HepG2 (cell line): ENCODE results near the gene DYNC2H1. TPM values are rescaled to one million over a fixed set of nuclear protein-coding genes. Genes with fewer than 3 reads are reported as not detected.
A peak's percentile ranks its signal among the peaks of the same experiment; 100 is the strongest.

Source experiments
- ATAC-seq: fragments of 200-7000 bp; cut with Tn5 transposase; 3 replicates; pipeline ENCODE4 v1.9.1; 2020; ENCODE audit warnings: mild to moderate bottlenecking, moderate library complexity
- BruUV-seq: library from RNA; stranded (reverse); fragments of 400-500 nt; replicated peaks from 2 replicates; lab custom pipeline; 2021; lab: Mats Ljungman, UMichigan
- CTCF ChIA-PET: fragments of 300-600 bp; formaldehyde crosslinking; extraction: SDS; loops from one replicate; lab custom pipeline; 2021; ENCODE audit warnings: low total read pairs, inconsistent platforms, low intra/inter-chr PET ratio; lab: Yijun Ruan, JAX
- POLR2A ChIA-PET: fragments of 350-600 bp; sonication (Branson Sonifier 250); formaldehyde crosslinking; loops from one replicate; lab custom pipeline; 2020; ENCODE audit warnings: antibody characterized with exemption, inconsistent platforms; lab: Yijun Ruan, JAX
- DNase-seq: peaks from one replicate; pipeline ENCODE4 v3.0.0-alpha.2; 2015; ENCODE audit warnings: low spot score
- FAIRE-seq: peaks from 3 replicates; lab custom pipeline; 2011; peaks lifted over from hg19 to GRCh38; lab: Jason Lieb, UNC
- H2AFZ ChIP-seq: one replicate; pipeline ENCODE4 v1.6.1; 2011; ENCODE audit warnings: low read length, inconsistent platforms
- H3K27ac ChIP-seq: fragments of 300-600 bp; 3 replicates; pipeline ENCODE4 v1.8.0; 2011; ENCODE audit warnings: mixed run types, mild to moderate bottlenecking, mixed read lengths, low read length, inconsistent platforms; ENCODE audit not compliant: insufficient read depth; ENCODE audit errors: extremely low read length
- H3K27me3 ChIP-seq, 2 experiments: fragments of 200-600 bp in 1 of 2; 2 replicates in 1 of 2; 3 replicates in 1 of 2; pipeline versions ENCODE4 v1.6.0 to v1.8.0; 2011; ENCODE audit warnings: low read length in 2 of 2, mild to moderate bottlenecking in 2 of 2, moderate library complexity in 2 of 2, inconsistent platforms in 1 of 2; ENCODE audit not compliant: insufficient read depth in 2 of 2, control insufficient read depth in 1 of 2
- H3K36me3 ChIP-seq, 2 experiments: fragments of 200-600 bp in 1 of 2; replicated peaks in 1 of 2; 2 replicates in 1 of 2; 3 replicates in 1 of 2; pipeline versions ENCODE4 v1.5.1 to v1.8.0; 2011; ENCODE audit warnings: low read length in 2 of 2, inconsistent platforms in 1 of 2; ENCODE audit not compliant: insufficient read depth in 2 of 2, control insufficient read depth in 1 of 2
- H3K4me1 ChIP-seq: 2 replicates; pipeline ENCODE4 v1.5.1; 2012; ENCODE audit warnings: low read length, inconsistent platforms; ENCODE audit not compliant: insufficient read depth
- H3K4me2 ChIP-seq: 2 replicates; pipeline ENCODE4 v1.6.0; 2011; ENCODE audit warnings: low read depth, low read length, inconsistent platforms
- H3K4me3 ChIP-seq, 3 experiments: fragments of 200-600 bp in 1 of 3; sonication (generic), shearing (Covaris generic) in 1 of 3; replicated peaks in 1 of 3; 2 replicates each; pipeline ENCODE4 v1.5.1; 2011 to 2016; ENCODE audit warnings: low read length in 3 of 3, inconsistent platforms in 2 of 3, low read depth in 2 of 3, mild to moderate bottlenecking in 2 of 3, control low read depth in 1 of 3, mixed read lengths in 1 of 3; ENCODE audit not compliant: insufficient read depth in 1 of 3
- H3K79me2 ChIP-seq: one replicate; pipeline ENCODE4 v1.6.1; 2011; ENCODE audit warnings: low read length, inconsistent platforms; ENCODE audit not compliant: insufficient read depth
- H3K9ac ChIP-seq: 2 replicates; pipeline ENCODE4 v1.6.0; 2011; ENCODE audit warnings: mild to moderate bottlenecking, low read depth, low read length, inconsistent platforms; ENCODE audit not compliant: insufficient read depth
- H3K9me3 ChIP-seq: 2 replicates; pipeline ENCODE4 v1.5.1; 2012; ENCODE audit warnings: mild to moderate bottlenecking, low read length
- H4K20me1 ChIP-seq: 2 replicates; pipeline ENCODE4 v1.6.0; 2011; ENCODE audit warnings: inconsistent platforms, mild to moderate bottlenecking, low read length, moderate library complexity; ENCODE audit not compliant: insufficient read depth
- DMAP1 ChIP-seq: IDR thresholded peaks from 2 replicates; pipeline ENCODE4 v1.6.1; 2016
- MAX ChIP-seq: IDR thresholded peaks from 2 replicates; pipeline ENCODE4 v1.6.1; 2012; ENCODE audit warnings: inconsistent platforms
- MTF1 ChIP-seq: sonication (generic); formaldehyde crosslinking; IDR thresholded peaks from 2 replicates; pipeline ENCODE4 v1.5.0; 2020; ENCODE audit warnings: missing genetic modification reagents
- MXI1 ChIP-seq: IDR thresholded peaks from 3 replicates; pipeline ENCODE4 v1.6.1; 2012; ENCODE audit warnings: low read depth, low read length, inconsistent platforms, borderline replicate concordance
- POLR2A ChIP-seq, 2 experiments: IDR thresholded peaks; 2 replicates each; pipeline ENCODE4 v1.6.1; 2011; ENCODE audit warnings: low read depth in 2 of 2, low read length in 2 of 2, mild to moderate bottlenecking in 1 of 2, moderate library complexity in 1 of 2; ENCODE audit not compliant: insufficient read depth in 1 of 2
- SNAPC5 ChIP-seq: sonication (generic); formaldehyde crosslinking; IDR thresholded peaks from 2 replicates; pipeline ENCODE4 v1.8.1; 2023; ENCODE audit warnings: mild to moderate bottlenecking, missing genetic modification reagents, borderline replicate concordance
- TBX2 ChIP-seq: sonication (generic); formaldehyde crosslinking; IDR thresholded peaks from 2 replicates; pipeline ENCODE4 v1.5.0; 2020; ENCODE audit warnings: missing genetic modification reagents, mild to moderate bottlenecking, borderline replicate concordance
- ZBTB20 ChIP-seq: sonication (generic); formaldehyde crosslinking; IDR thresholded peaks from 2 replicates; pipeline ENCODE4 v1.8.1; 2023; ENCODE audit warnings: missing genetic modification reagents, low read depth, mild to moderate bottlenecking, borderline replicate concordance
- ZC3H13 ChIP-seq: sonication (generic); formaldehyde crosslinking; IDR thresholded peaks from 2 replicates; pipeline ENCODE4 v1.8.1; 2023; ENCODE audit warnings: mild to moderate bottlenecking, missing genetic modification reagents, moderate library complexity
- ZFX ChIP-seq: sonication (generic); formaldehyde crosslinking; IDR thresholded peaks from 2 replicates; pipeline ENCODE4 v1.4.0; 2020; ENCODE audit warnings: mild to moderate bottlenecking, low read depth, missing genetic modification reagents, moderate library complexity
- ZIK1 ChIP-seq: sonication (generic); formaldehyde crosslinking; IDR thresholded peaks from 2 replicates; pipeline ENCODE4 v1.5.0; 2020; ENCODE audit warnings: mild to moderate bottlenecking, low read depth, missing genetic modification reagents, borderline replicate concordance
- ZNF333 ChIP-seq: sonication (generic); formaldehyde crosslinking; IDR thresholded peaks from 2 replicates; pipeline ENCODE4 v1.4.0; 2020; ENCODE audit warnings: mild to moderate bottlenecking, missing genetic modification reagents, borderline replicate concordance
- ZNF720 ChIP-seq: sonication (generic); formaldehyde crosslinking; IDR thresholded peaks from 2 replicates; pipeline ENCODE4 v1.4.0; 2020; ENCODE audit warnings: missing genetic modification reagents
- WGBS: methylation state at CpG from one replicate; pipeline ENCODE4 v1.1.6; 2017; ENCODE audit warnings: low lambda C conversion rate; 5-methylcytosine and 5-hydroxymethylcytosine counted together
- in situ Hi-C: cut with HindIII; loops from 2 replicates; pipeline ENCODE4 v1.10.0; 2017; ENCODE audit warnings: low pct_unique_long_range_greater_than_20kb; ENCODE audit not compliant: extremely low pct_ligation_motif_present
- intact Hi-C: fragments of 100-400 bp; cut with micrococcal nuclease; formaldehyde crosslinking; loops from one replicate; pipeline ENCODE4 v1.10.0; 2022; ENCODE audit not compliant: unreplicated experiment
- polyA plus RNA-seq, 8 experiments: library from polyadenylated mRNA; depleted of rRNA in 3 of 8; stranded (reverse) in 7 of 8; unstranded in 1 of 8; fragments of >200 nt; fragmentation: Illumina TruSeq in 4 of 8; extraction: Trizol in 4 of 8; gene quantifications; 2 replicates each; pipeline versions ENCODE4 v1.2.1 to v1.2.3, GENCODE V29; 2011 to 2016; ENCODE audit warnings: low read depth in 4 of 8, missing spikeins in 1 of 8, mixed read lengths in 1 of 8; ENCODE audit not compliant: insufficient read depth in 1 of 8
- total RNA-seq, 5 experiments: library from RNA; depleted of rRNA; stranded (reverse); fragments of >200 nt; fragmentation: Illumina TruSeq; extraction: Trizol; gene quantifications; 2 replicates each; pipeline ENCODE4 v1.2.3, GENCODE V29; 2016; ENCODE audit warnings: low read depth in 1 of 5
- TF ChIP-seq, protein P1 (sequence below): sonication (generic); formaldehyde crosslinking; IDR thresholded peaks from 2 replicates; pipeline ENCODE4 v1.8.1; 2023; ENCODE audit warnings: mild to moderate bottlenecking, missing genetic modification reagents
- TF ChIP-seq, protein P2 (sequence below): sonication (generic); formaldehyde crosslinking; IDR thresholded peaks from 2 replicates; pipeline ENCODE4 v1.5.1; 2020; ENCODE audit warnings: mild to moderate bottlenecking, missing genetic modification reagents

The DYNC2H1 gene
- total and polyA plus RNA-seq, 2 of the 13 experiments (the other 11 are each of a cell fraction or from before 2014, with no cell fraction given): 0.49 to 0.66 TPM

GRCh38 chr11:103091064-103091800, 18.0 kb upstream of the DYNC2H1 start:
- Histone ChIP-seq H3K4me1 (peaks cover 31% of the 10 kb centered on the region), H3K27ac (peak overlapping the region; percentile 84), H3K27me3 (no peaks in the 10 kb centered on the region; a peak in 1 of 5 replicates), H3K79me2 (peaks cover 38% of the 10 kb centered on the region), H4K20me1 (peaks cover 3% of the 10 kb centered on the region; the same call in 1 of the 2 replicates), H3K9me3 (no peaks in the 10 kb centered on the region), H2AFZ (peak overlapping the region; percentile 47), H3K4me3 (peak overlapping the region; percentile 83 to 91 (median 87)), H3K9ac (peak overlapping the region; percentile 85), H3K36me3 (peaks cover 2 to 7% of the 10 kb centered on the region in 2 experiments; a peak in 2 of 5 replicates), H3K4me2 (peak overlapping the region; percentile 90)
- 0% methylated on average over 9 of the region's 26 CpGs for WGBS
- DNase-seq: peak; percentile 32
- in situ Hi-C loops (no loop called here), intact Hi-C loops (no loop called here)
- no peak for FAIRE-seq
- ATAC-seq: peak; percentile 81
- POLR2A ChIA-PET: interaction anchor here (3.1 kb wide), 1 partner anchor 17 kb away, joined by 49 read pairs; the partner anchor contains the start of gene DYNC2H1
- BruUV-seq: no TSS peak
- CTCF ChIA-PET: no interaction called here
- peak; percentile 30; the same call in 1 of the 3 replicates for TF ChIP-seq MXI1
- TF ChIP-seq DMAP1 (CRISPR knock-in tag): 0 out of 2 replicates have a peak, but pooled peaks have one; percentile 13
- TF ChIP-seq SNAPC5 (CRISPR knock-in tag): 0 out of 2 replicates have a peak, but pooled peaks have one; percentile 44
- TF ChIP-seq ZBTB20: peak; percentile 31; the same call in 1 of the 2 replicates
- peak in 1 of 2 experiments; percentile 37; a peak in 1 of 4 replicates for TF ChIP-seq POLR2A (IDR thresholded peaks at IDR 0.05; ENCODE audit: insufficient read depth in 1 of 2, low read depth in 2 of 2, low read length in 2 of 2)
- no peak for TF ChIP-seq ZNF720
- TF ChIP-seq, protein P1, sequence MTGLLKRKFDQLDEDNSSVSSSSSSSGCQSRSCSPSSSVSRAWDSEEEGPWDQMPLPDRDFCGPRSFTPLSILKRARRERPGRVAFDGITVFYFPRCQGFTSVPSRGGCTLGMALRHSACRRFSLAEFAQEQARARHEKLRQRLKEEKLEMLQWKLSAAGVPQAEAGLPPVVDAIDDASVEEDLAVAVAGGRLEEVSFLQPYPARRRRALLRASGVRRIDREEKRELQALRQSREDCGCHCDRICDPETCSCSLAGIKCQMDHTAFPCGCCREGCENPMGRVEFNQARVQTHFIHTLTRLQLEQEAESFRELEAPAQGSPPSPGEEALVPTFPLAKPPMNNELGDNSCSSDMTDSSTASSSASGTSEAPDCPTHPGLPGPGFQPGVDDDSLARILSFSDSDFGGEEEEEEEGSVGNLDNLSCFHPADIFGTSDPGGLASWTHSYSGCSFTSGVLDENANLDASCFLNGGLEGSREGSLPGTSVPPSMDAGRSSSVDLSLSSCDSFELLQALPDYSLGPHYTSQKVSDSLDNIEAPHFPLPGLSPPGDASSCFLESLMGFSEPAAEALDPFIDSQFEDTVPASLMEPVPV (CRISPR knock-in tag): peak; percentile 65; the same call in 1 of the 2 replicates
- TF ChIP-seq ZC3H13: 0 out of 2 replicates have a peak, but pooled peaks have one; percentile 5
- TF ChIP-seq ZIK1 (CRISPR knock-in tag): 0 out of 2 replicates have a peak, but pooled peaks have one; percentile 3
- TF ChIP-seq ZNF333: 0 out of 2 replicates have a peak, but pooled peaks have one; percentile 13
- TF ChIP-seq MTF1 (CRISPR knock-in tag): no peak
- TF ChIP-seq, protein P2, sequence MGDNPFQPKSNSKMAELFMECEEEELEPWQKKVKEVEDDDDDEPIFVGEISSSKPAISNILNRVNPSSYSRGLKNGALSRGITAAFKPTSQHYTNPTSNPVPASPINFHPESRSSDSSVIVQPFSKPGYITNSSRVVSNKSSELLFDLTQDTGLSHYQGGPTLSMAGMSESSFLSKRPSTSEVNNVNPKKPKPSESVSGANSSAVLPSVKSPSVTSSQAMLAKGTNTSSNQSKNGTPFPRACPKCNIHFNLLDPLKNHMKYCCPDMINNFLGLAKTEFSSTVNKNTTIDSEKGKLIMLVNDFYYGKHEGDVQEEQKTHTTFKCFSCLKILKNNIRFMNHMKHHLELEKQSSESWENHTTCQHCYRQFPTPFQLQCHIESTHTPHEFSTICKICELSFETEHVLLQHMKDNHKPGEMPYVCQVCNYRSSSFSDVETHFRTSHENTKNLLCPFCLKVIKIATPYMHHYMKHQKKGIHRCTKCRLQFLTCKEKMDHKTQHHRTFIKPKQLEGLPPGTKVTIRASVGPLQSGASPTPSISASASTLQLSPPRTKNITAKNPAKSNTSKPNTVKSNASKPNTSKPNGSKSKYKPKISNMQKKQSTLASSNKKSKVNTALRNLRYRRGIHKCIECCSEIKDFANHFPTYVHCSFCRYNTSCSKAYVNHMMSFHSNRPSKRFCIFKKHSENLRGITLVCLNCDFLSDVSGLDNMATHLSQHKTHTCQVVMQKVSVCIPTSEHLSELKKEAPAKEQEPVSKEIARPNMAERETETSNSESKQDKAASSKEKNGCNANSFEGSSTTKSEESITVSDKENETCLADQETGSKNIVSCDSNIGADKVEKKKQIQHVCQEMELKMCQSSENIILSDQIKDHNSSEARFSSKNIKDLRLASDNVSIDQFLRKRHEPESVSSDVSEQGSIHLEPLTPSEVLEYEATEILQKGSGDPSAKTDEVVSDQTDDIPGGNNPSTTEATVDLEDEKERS (CRISPR knock-in tag): 0 out of 2 replicates have a peak, but pooled peaks have one; percentile 47
- peak; percentile 65 for TF ChIP-seq MAX
- peak; percentile 7; the same call in 1 of the 2 replicates for TF ChIP-seq ZFX (CRISPR knock-in tag)
- no peak for TF ChIP-seq TBX2 (CRISPR knock-in tag)
